MM.1S (cell line): Measurements from ENCODE around the gene PHAF1.

Source experiments
- DNase-seq: peaks from one replicate; pipeline ENCODE4 v3.0.0-alpha.2; 2015
- H2AFZ ChIP-seq: fragments of 300-600 bp; sonication (generic); 2 replicates; pipeline ENCODE4 v1.6.0; 2016; ENCODE audit warnings: antibody characterized with exemption, low read length
- H3F3A ChIP-seq: fragments of 300-600 bp; sonication (generic); 2 replicates; pipeline ENCODE4 v1.6.1; 2016; ENCODE audit warnings: mild to moderate bottlenecking, antibody characterized with exemption, low read length, moderate library complexity, mixed read lengths; ENCODE audit not compliant: insufficient read depth
- H3K27ac ChIP-seq: fragments of 300-600 bp; sonication (generic); 2 replicates; pipeline ENCODE4 v1.5.1; 2016; ENCODE audit warnings: mild to moderate bottlenecking, low read length
- H3K27me3 ChIP-seq: fragments of 300-600 bp; sonication (generic); replicated peaks from 2 replicates; pipeline ENCODE4 v1.6.0; 2016; ENCODE audit warnings: low read length; ENCODE audit not compliant: insufficient read depth
- H3K36me3 ChIP-seq: fragments of 300-600 bp; sonication (generic); replicated peaks from 2 replicates; pipeline ENCODE4 v1.6.1; 2016; ENCODE audit warnings: mild to moderate bottlenecking, low read length, mixed read lengths; ENCODE audit not compliant: insufficient read depth
- H3K4me1 ChIP-seq: fragments of 300-600 bp; sonication (generic); 2 replicates; pipeline ENCODE4 v1.6.1; 2016; ENCODE audit warnings: low read length, mixed read lengths
- H3K4me2 ChIP-seq: fragments of 300-600 bp; sonication (generic); 2 replicates; pipeline ENCODE4 v1.6.0; 2016; ENCODE audit warnings: low read depth, low read length
- H3K4me3 ChIP-seq: fragments of 300-600 bp; sonication (generic); 2 replicates; pipeline ENCODE4 v1.5.1; 2016; ENCODE audit warnings: low read length, mixed read lengths
- H3K79me2 ChIP-seq: fragments of 300-600 bp; sonication (generic); 2 replicates; pipeline ENCODE4 v1.6.1; 2016; ENCODE audit warnings: mixed run types, low read length, mixed read lengths
- H3K9ac ChIP-seq: fragments of 300-600 bp; sonication (generic); 2 replicates; pipeline ENCODE4 v1.6.1; 2016; ENCODE audit warnings: low read length, mixed read lengths
- H3K9me2 ChIP-seq: fragments of 300-600 bp; sonication (generic); replicated peaks from 2 replicates; pipeline ENCODE4 v1.6.1; 2016; ENCODE audit warnings: mild to moderate bottlenecking, low read length, mixed read lengths; ENCODE audit not compliant: insufficient read depth
- H3K9me3 ChIP-seq: fragments of 300-600 bp; sonication (generic); replicated peaks from 2 replicates; pipeline ENCODE4 v1.6.1; 2016; ENCODE audit warnings: mild to moderate bottlenecking, low read length, mixed read lengths; ENCODE audit not compliant: insufficient read depth
- H4K20me1 ChIP-seq: fragments of 300-600 bp; sonication (generic); 2 replicates; pipeline ENCODE4 v1.6.1; 2016; ENCODE audit warnings: mild to moderate bottlenecking, low read length, moderate library complexity, mixed read lengths; ENCODE audit not compliant: insufficient read depth
- EZH2 ChIP-seq: fragments of 300-600 bp; sonication (generic); optimal IDR thresholded peaks from 2 replicates; pipeline ENCODE3; 2017; ENCODE audit warnings: low read depth, mild to moderate bottlenecking, antibody characterized with exemption, low read length, mixed read lengths
- EZH2phosphoT487 ChIP-seq: fragments of 300-600 bp; sonication (generic); IDR thresholded peaks from 2 replicates; pipeline ENCODE4 v1.6.1; 2018; ENCODE audit warnings: antibody characterized with exemption, low read length
- TF ChIP-seq, protein P1 (sequence below): fragments of 300-600 bp; sonication (generic); IDR thresholded peaks from 2 replicates; pipeline ENCODE4 v1.5.1; 2016; ENCODE audit warnings: antibody characterized with exemption, low read length, mixed read lengths

The PHAF1 gene

DNA sequence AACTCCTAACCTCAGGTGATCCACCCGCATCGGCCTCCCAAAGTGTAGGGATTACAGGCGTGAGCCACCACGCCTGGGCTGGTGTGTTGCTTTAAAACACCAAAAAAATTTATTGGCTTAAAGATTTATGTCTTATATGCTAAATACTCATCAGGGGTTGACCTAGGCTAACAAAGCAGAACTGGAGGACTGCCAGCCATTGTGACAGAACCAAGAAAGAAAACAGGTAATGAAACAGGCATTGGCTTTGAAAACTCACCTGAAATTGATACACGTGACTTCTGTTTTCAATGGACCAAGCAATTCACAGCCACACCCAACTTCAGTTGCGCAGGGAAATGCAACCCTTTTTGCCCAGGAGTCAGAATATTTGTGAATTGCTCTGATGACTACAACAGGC, 4.9 kb upstream of the PHAF1 start:
- H3K4me1 ChIP-seq, result peaks cover 3% of the 10 kb centered on the region; the same call in 1 of the 2 replicates
- H3K9me2 ChIP-seq, result no peaks in the 10 kb centered on the region
- H3K9me3 ChIP-seq, result no peaks in the 10 kb centered on the region
- no peak overlapping the region for H3K4me2 ChIP-seq
- no peaks in the 10 kb centered on the region for H3K27me3 ChIP-seq
- H2AFZ ChIP-seq, result no peak overlapping the region
- no peak for TF ChIP-seq EZH2
- TF ChIP-seq, protein P1, sequence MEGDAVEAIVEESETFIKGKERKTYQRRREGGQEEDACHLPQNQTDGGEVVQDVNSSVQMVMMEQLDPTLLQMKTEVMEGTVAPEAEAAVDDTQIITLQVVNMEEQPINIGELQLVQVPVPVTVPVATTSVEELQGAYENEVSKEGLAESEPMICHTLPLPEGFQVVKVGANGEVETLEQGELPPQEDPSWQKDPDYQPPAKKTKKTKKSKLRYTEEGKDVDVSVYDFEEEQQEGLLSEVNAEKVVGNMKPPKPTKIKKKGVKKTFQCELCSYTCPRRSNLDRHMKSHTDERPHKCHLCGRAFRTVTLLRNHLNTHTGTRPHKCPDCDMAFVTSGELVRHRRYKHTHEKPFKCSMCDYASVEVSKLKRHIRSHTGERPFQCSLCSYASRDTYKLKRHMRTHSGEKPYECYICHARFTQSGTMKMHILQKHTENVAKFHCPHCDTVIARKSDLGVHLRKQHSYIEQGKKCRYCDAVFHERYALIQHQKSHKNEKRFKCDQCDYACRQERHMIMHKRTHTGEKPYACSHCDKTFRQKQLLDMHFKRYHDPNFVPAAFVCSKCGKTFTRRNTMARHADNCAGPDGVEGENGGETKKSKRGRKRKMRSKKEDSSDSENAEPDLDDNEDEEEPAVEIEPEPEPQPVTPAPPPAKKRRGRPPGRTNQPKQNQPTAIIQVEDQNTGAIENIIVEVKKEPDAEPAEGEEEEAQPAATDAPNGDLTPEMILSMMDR, result no peak
- TF ChIP-seq EZH2phosphoT487, result no peak
- H3K36me3 ChIP-seq, result no peaks in the 10 kb centered on the region
- H3K79me2 ChIP-seq, result peaks cover under 1% of the 10 kb centered on the region
- no peaks in the 10 kb centered on the region for H4K20me1 ChIP-seq
- no peak for DNase-seq
- no peaks in the 10 kb centered on the region for H3F3A ChIP-seq
- no peak overlapping the region for H3K9ac ChIP-seq
- no peak overlapping the region for H3K4me3 ChIP-seq
- no peak overlapping the region for H3K27ac ChIP-seq

DNA sequence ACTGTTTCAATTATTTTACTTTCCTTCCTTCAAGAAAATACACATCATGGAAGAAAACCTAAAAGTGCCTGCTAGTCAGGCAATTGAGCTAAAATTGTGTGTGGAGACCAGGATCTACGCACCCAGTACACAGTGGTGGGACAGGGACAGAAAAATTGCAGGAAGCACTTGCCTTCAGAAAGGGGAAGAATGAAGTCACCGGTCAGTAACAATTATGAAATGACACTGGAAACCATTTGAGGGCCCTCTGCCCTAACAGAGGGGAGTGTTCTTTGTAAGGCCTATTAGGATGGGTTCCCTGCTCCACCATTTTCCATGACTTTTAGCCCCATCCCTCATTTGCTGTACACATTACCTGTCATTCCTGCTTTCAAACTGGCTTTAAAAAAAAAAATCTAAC, 4.5 kb upstream of the PHAF1 start:
- Histone ChIP-seq H3K4me3 (no peak overlapping the region), H3K4me1 (peaks cover 3% of the 10 kb centered on the region; the same call in 1 of the 2 replicates), H3K9me3 (no peaks in the 10 kb centered on the region), H3K27me3 (no peaks in the 10 kb centered on the region), H3F3A (no peaks in the 10 kb centered on the region), H4K20me1 (no peaks in the 10 kb centered on the region), H3K36me3 (no peaks in the 10 kb centered on the region), H2AFZ (no peak overlapping the region), H3K27ac (no peak overlapping the region), H3K4me2 (no peak overlapping the region), H3K79me2 (peaks cover 5% of the 10 kb centered on the region), H3K9me2 (no peaks in the 10 kb centered on the region), H3K9ac (no peak overlapping the region)
- TF ChIP-seq EZH2 (no peak), EZH2phosphoT487 (no peak)
- TF ChIP-seq, protein P1, result no peak
- no peak for DNase-seq

DNA sequence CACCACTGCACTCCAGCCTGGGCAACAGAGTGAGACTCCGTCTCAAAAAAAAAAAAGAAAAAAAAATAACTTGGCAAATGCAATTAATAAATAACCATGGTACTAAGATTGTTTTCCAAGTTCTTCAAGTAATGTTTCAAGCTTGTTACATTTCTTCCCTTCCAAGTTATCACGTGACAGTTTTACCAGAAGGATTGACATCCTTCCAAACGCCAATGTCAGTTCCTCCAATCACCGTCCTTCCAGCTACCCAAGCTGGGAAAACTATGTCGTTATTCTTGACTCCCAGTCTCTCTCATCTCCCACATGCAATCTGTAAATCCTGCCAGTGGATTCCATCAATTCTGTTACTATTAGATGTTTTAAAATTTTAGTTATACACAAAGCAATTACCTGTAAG, 3.9 kb upstream of the PHAF1 start:
- no peak overlapping the region for H3K4me3 ChIP-seq
- H3K27me3 ChIP-seq, result no peaks in the 10 kb centered on the region
- H3K27ac ChIP-seq, result no peak overlapping the region
- no peak for TF ChIP-seq EZH2
- no peak overlapping the region for H2AFZ ChIP-seq
- no peaks in the 10 kb centered on the region for H3F3A ChIP-seq
- no peak overlapping the region for H3K4me2 ChIP-seq
- no peaks in the 10 kb centered on the region for H3K9me3 ChIP-seq
- no peak overlapping the region for H3K9ac ChIP-seq
- no peaks in the 10 kb centered on the region for H3K9me2 ChIP-seq
- H3K4me1 ChIP-seq, result peaks cover 4% of the 10 kb centered on the region; the same call in 1 of the 2 replicates
- peaks cover 11% of the 10 kb centered on the region for H3K79me2 ChIP-seq
- no peaks in the 10 kb centered on the region for H4K20me1 ChIP-seq
- DNase-seq, result no peak
- no peaks in the 10 kb centered on the region for H3K36me3 ChIP-seq

DNA sequence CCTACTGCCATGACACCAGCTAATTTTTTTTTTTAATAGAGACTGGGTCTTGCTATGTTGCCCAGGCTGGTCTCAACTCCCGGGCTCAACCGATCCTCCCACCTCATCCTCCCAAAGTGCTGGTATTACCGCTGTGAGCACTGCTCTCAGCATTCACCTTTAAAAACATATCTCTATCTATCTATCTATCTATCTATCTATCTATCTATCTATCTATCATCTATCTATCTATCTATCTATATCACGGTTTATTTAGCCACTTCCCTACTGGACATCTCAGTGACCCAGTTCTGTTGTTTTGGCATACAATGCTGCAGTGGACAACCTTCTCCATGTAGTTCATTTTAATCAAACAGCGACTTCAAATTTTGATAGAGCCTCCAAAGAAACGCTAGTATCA, 1.3 kb upstream of the PHAF1 start:
- no peak for TF ChIP-seq EZH2
- TF ChIP-seq EZH2phosphoT487, result no peak
- TF ChIP-seq, protein P1, result no peak
- Histone ChIP-seq H3K4me3 (no peak overlapping the region), H3K4me1 (peaks cover 11% of the 10 kb centered on the region; the same call in 1 of the 2 replicates), H3K9ac (no peak overlapping the region), H3K36me3 (no peaks in the 10 kb centered on the region), H2AFZ (no peak overlapping the region), H3K9me2 (no peaks in the 10 kb centered on the region), H3K9me3 (no peaks in the 10 kb centered on the region), H3K4me2 (no peak overlapping the region), H4K20me1 (no peaks in the 10 kb centered on the region), H3K27me3 (no peaks in the 10 kb centered on the region), H3K79me2 (peaks cover 35% of the 10 kb centered on the region), H3K27ac (no peak overlapping the region), H3F3A (no peaks in the 10 kb centered on the region)
- no peak for DNase-seq
